ENCODE results near the gene ECM1.

GRCh38 chr1:150552128-150552910, 44.4 kb downstream of the ECM1 start:
- TF ChIP-seq RAD21 (IDR thresholded peaks at IDR 0.05 in 1 of 2, conservative IDR thresholded peaks at IDR 0.05 in 1 of 2; ENCODE audit: low read depth in 2 of 2, low read length in 2 of 2) (no peak), TCF12 (IDR thresholded peaks at IDR 0.05; ENCODE audit: low read depth, low read length) (no peak), GTF2F1 (IDR thresholded peaks at IDR 0.05; ENCODE audit: borderline replicate concordance, low read depth, low read length) (no peak), CTCF (IDR thresholded peaks at IDR 0.05; ENCODE audit: control extremely low read depth in 1 of 3, insufficient read depth in 1 of 3, low read depth in 1 of 3, low read length in 3 of 3) (no peak), HDAC6 (IDR thresholded peaks at IDR 0.05; ENCODE audit: low read depth, low read length) (no peak), EZH2 (IDR thresholded peaks at IDR 0.05; ENCODE audit: low read depth, low read length, severe bottlenecking) (no peak), RNF2 (IDR thresholded peaks at IDR 0.05; ENCODE audit: borderline replicate concordance, low read depth, low read length, missing control alignments, poor library complexity, severe bottlenecking) (no peak), POLR2AphosphoS5 (IDR thresholded peaks at IDR 0.05; ENCODE audit: low read depth, low read length) (no peak), RBBP5 (IDR thresholded peaks at IDR 0.05; ENCODE audit: borderline replicate concordance, low read depth, low read length) (no peak), POLR2A (IDR thresholded peaks at IDR 0.05; ENCODE audit: control extremely low read depth in 1 of 2, low read depth in 2 of 2, low read length in 2 of 2) (peak in 1 of 2 experiments; percentile 46; a peak in 1 of 3 replicates), MAX (IDR thresholded peaks at IDR 0.05) (no peak), TBP (IDR thresholded peaks at IDR 0.05; ENCODE audit: low read depth, low read length) (no peak), GABPA (IDR thresholded peaks at IDR 0.05; ENCODE audit: borderline replicate concordance, insufficient read depth, low read length) (no peak)
